Measurements from ENCODE around the gene APOC1. TPM values are rescaled to one million over a fixed set of nuclear protein-coding genes. Genes with fewer than 3 reads are reported as not detected.

APOC1 gene
- total RNA-seq, 3 donors from 2014 or later (not counting 1 experiment from before 2014, with no cell fraction given) = not detected

DNA sequence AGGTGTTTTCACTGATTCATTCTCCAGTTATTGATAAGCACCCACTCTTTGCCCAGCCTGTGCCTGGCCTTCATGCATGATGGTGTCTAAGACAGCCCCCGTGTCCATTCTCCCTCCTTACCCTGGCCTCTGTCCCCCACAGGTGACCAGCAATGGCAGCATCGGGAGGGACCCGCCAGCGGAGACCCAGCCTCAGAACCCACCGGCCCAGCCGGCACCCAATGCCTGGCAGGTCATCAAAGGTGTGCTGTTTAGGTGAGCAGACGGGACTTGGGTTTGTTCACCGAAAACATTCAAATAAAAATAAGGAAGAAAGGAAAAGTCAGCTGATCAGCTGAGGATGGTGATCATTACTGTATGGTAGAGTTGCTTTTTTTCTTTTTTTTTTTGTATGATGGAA, 47.4 kb downstream of the APOC1 start:
- intact Hi-C loops (cut with micrococcal nuclease) = no loop called here
- Mint-ChIP-seq H3K4me1 (peaks cover 18 to 28% of the 10 kb centered on the region in 2 donors), H3K36me3 (no peaks in the 10 kb centered on the region), H3K9me3 (no peaks in the 10 kb centered on the region), H3K27ac (peak overlapping the region in 1 of 2 donors; percentile 0), H3K27me3 (ENCODE audit: low read depth in 2 of 2) (no peaks in the 10 kb centered on the region), H3K4me3 (no peak overlapping the region)
- ATAC-seq (no peak), DNase-seq (no peak)
- WGBS (ENCODE audit: insufficient coverage) = 94% methylated on average over 6 of the region's 8 CpGs
- Histone ChIP-seq H3K27ac (ENCODE audit: low read length) (peak overlapping the region; percentile 3), H3K4me3 (ENCODE audit: low read length) (no peak overlapping the region), H3K9me3 (ENCODE audit: control insufficient read depth, insufficient read depth, low read length) (no peaks in the 10 kb centered on the region), H3K36me3 (ENCODE audit: control insufficient read depth, insufficient read depth, low read length) (peaks cover 24% of the 10 kb centered on the region), H3K4me1 (ENCODE audit: control insufficient read depth, insufficient read depth, low read length) (peaks cover 23% of the 10 kb centered on the region), H3K27me3 (ENCODE audit: control insufficient read depth, insufficient read depth, low read length) (no peaks in the 10 kb centered on the region)
- TF ChIP-seq, protein P1, sequence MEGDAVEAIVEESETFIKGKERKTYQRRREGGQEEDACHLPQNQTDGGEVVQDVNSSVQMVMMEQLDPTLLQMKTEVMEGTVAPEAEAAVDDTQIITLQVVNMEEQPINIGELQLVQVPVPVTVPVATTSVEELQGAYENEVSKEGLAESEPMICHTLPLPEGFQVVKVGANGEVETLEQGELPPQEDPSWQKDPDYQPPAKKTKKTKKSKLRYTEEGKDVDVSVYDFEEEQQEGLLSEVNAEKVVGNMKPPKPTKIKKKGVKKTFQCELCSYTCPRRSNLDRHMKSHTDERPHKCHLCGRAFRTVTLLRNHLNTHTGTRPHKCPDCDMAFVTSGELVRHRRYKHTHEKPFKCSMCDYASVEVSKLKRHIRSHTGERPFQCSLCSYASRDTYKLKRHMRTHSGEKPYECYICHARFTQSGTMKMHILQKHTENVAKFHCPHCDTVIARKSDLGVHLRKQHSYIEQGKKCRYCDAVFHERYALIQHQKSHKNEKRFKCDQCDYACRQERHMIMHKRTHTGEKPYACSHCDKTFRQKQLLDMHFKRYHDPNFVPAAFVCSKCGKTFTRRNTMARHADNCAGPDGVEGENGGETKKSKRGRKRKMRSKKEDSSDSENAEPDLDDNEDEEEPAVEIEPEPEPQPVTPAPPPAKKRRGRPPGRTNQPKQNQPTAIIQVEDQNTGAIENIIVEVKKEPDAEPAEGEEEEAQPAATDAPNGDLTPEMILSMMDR (IDR thresholded peaks at IDR 0.05) = no peak

DNA sequence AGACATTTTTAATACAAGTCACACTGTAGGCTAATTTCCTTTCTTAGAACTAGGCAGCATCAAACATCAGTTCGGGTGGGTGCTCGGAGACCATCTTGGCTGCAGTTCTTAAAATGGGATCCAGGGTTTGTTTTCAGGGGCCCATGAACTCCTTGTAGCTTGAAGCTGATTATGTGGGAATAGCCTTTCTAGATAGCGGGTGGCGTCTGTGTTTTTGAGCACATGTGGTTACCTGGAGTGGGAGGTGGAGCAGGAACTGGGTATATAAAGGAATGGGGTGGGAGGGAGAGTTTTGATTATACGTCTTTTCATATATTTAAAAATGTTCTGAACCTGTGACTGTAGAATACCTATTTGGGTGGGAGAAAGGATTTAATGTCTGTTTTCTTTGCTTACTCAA, 53.7 kb downstream of the APOC1 start:
- H3K9me3 Mint-ChIP-seq = no peaks in the 10 kb centered on the region
- no peak overlapping the region for H3K4me3 Mint-ChIP-seq
- no peaks in the 10 kb centered on the region for H3K36me3 Mint-ChIP-seq
- Histone ChIP-seq H3K4me3 (ENCODE audit: low read length) (no peak overlapping the region), H3K27me3 (ENCODE audit: control insufficient read depth, insufficient read depth, low read length) (no peaks in the 10 kb centered on the region), H3K4me1 (ENCODE audit: control insufficient read depth, insufficient read depth, low read length) (no peaks in the 10 kb centered on the region), H3K36me3 (ENCODE audit: control insufficient read depth, insufficient read depth, low read length) (peaks cover 31% of the 10 kb centered on the region), H3K9me3 (ENCODE audit: control insufficient read depth, insufficient read depth, low read length) (no peaks in the 10 kb centered on the region), H3K27ac (ENCODE audit: low read length) (no peak overlapping the region)
- no peaks in the 10 kb centered on the region for H3K27me3 Mint-ChIP-seq (ENCODE audit: low read depth in 2 of 2)
- DNase-seq (no peak), ATAC-seq (no peak)
- intact Hi-C loops (cut with micrococcal nuclease) = no loop called here
- TF ChIP-seq, protein P1 (IDR thresholded peaks at IDR 0.05) = no peak
- peak overlapping the region in 1 of 2 donors; percentile 3 for H3K27ac Mint-ChIP-seq
- 93% methylated on average over 5 of the region's 5 CpGs for WGBS (ENCODE audit: insufficient coverage)
- H3K4me1 Mint-ChIP-seq = peaks cover 0 to 11% of the 10 kb centered on the region in 2 donors

DNA sequence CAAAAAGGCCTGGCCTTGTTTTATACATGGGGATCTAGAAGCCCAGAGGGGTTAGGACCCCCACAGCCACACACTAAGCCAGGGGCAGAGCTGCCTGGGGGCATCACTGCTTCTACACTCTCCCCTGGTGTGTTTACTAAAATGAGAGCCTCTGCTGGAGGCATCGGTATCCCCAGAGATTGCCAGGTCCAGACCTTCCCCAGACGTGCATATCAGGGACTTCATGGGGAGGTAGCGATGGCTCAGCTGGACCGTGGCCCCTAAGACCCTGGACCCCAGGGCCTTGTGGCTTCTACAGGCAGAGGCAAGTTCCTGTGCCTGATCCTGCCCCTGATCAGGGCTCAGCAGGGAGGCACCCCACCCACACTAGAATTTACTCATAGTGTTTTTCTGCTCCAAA, 54.3 kb downstream of the APOC1 start:
- Mint-ChIP-seq H3K27me3 (ENCODE audit: low read depth in 2 of 2) (no peaks in the 10 kb centered on the region), H3K27ac (no peak overlapping the region), H3K36me3 (no peaks in the 10 kb centered on the region), H3K4me3 (no peak overlapping the region), H3K4me1 (peaks cover 0 to 11% of the 10 kb centered on the region in 2 donors), H3K9me3 (no peaks in the 10 kb centered on the region)
- WGBS (ENCODE audit: insufficient coverage) = 93% methylated on average over 4 of the region's 4 CpGs
- intact Hi-C loops (cut with micrococcal nuclease) = no loop called here
- H3K4me3 ChIP-seq (ENCODE audit: low read length) = no peak overlapping the region
- TF ChIP-seq, protein P1 (IDR thresholded peaks at IDR 0.05) = no peak
- H3K36me3 ChIP-seq (ENCODE audit: control insufficient read depth, insufficient read depth, low read length) = peaks cover 36% of the 10 kb centered on the region
- no peak for ATAC-seq
- no peaks in the 10 kb centered on the region for H3K9me3 ChIP-seq (ENCODE audit: control insufficient read depth, insufficient read depth, low read length)
- no peak overlapping the region for H3K27ac ChIP-seq (ENCODE audit: low read length)
- no peak for DNase-seq
- no peaks in the 10 kb centered on the region for H3K27me3 ChIP-seq (ENCODE audit: control insufficient read depth, insufficient read depth, low read length)
- no peaks in the 10 kb centered on the region for H3K4me1 ChIP-seq (ENCODE audit: control insufficient read depth, insufficient read depth, low read length)

Other genes with a start within 250 kb of the APOC1 start
- gene CEACAM19, start 243.1 kb upstream of the APOC1 start, total RNA-seq = 1 to 10 TPM; 2.6 to 4.1 (median 2.7) TPM
- gene CEACAM16, start 215.5 kb upstream of the APOC1 start, total RNA-seq = not detected
- gene BCL3, start 165.9 kb upstream of the APOC1 start, total RNA-seq = 100 to 1,000 TPM; 152 to 199 (median 164) TPM
- gene CBLC, start 136.7 kb upstream of the APOC1 start, total RNA-seq = not detected
- not detected for gene BCAM, start 105.5 kb upstream of the APOC1 start, total RNA-seq
- 10 to 100 TPM in 1 of 3 donors, 1 to 10 TPM in 2; 1.6 to 10.3 (median 2.7) TPM for gene NECTIN2, start 68.3 kb upstream of the APOC1 start, total RNA-seq
- gene TOMM40, start 23.4 kb upstream of the APOC1 start, total RNA-seq = 10 to 100 TPM; 22.4 to 29.1 (median 23.5) TPM
- gene APOE, start 8.8 kb upstream of the APOC1 start, total RNA-seq = 1 to 10 TPM in 2 of 3 donors, under 1 TPM in 1; 0.45 to 2.7 (median 1.3) TPM
- not detected for gene APOC4, start 27.6 kb downstream of the APOC1 start, total RNA-seq
- gene APOC2, start 31.4 kb downstream of the APOC1 start, total RNA-seq = not detected
- gene CLPTM1, start 40.8 kb downstream of the APOC1 start, total RNA-seq = 100 to 1,000 TPM in 2 of 3 donors, 10 to 100 TPM in 1; 97.1 to 125 (median 120) TPM
- gene RELB, start 86.9 kb downstream of the APOC1 start, total RNA-seq = 100 to 1,000 TPM in 2 of 3 donors, 10 to 100 TPM in 1; 92.4 to 119 (median 105) TPM
- 100 to 1,000 TPM; 142 to 160 (median 146) TPM for gene CLASRP, start 124.4 kb downstream of the APOC1 start, total RNA-seq
- gene ZNF296, start 161.9 kb downstream of the APOC1 start, total RNA-seq = 1 to 10 TPM; 5.1 to 8.0 (median 8.0) TPM
- gene GEMIN7, start 164.7 kb downstream of the APOC1 start, total RNA-seq = 10 to 100 TPM; 27.7 to 28.7 (median 27.9) TPM
- gene PPP1R37, start 178.6 kb downstream of the APOC1 start, total RNA-seq = 10 to 100 TPM; 23.8 to 29.3 (median 25.0) TPM
- gene NKPD1, start 246.4 kb downstream of the APOC1 start, total RNA-seq = under 1 TPM; 0.55 to 1.00 (median 0.66) TPM